H1 (cell line): ENCODE measurements around the gene PRKN.
"Not testable (repeated sequence)": the region's sequence is repeated elsewhere in the genome, so short reads cannot be mapped to it uniquely, and the experiment has no call there.

Source experiments
- ASH2L ChIP-seq: fragments of 200-600, 300-600 bp; sonication (generic); IDR thresholded peaks from one replicate; pipeline ENCODE4 v1.7.1; 2017; ENCODE audit warnings: low read length
- EP300 ChIP-seq, 2 experiments: IDR thresholded peaks; 1 replicate in 1 of 2; 2 replicates in 1 of 2; pipeline ENCODE4 v1.6.1; 2011 to 2012; ENCODE audit warnings: low read depth in 2 of 2, low read length in 2 of 2, mild to moderate bottlenecking in 2 of 2, borderline replicate concordance in 1 of 2, inconsistent platforms in 1 of 2, moderate library complexity in 1 of 2
- EZH2 ChIP-seq: fragments of 200-600 bp; sonication (generic); IDR thresholded peaks from 2 replicates; pipeline ENCODE4 v1.7.1; 2012; ENCODE audit warnings: low read depth, mild to moderate bottlenecking, moderate library complexity, low read length, inconsistent platforms; ENCODE audit not compliant: severe bottlenecking
- POLR2A ChIP-seq, 2 experiments: IDR thresholded peaks; 1 replicate in 1 of 2; 2 replicates in 1 of 2; pipeline ENCODE4 v1.6.1; 2011; ENCODE audit warnings: low read depth in 2 of 2, low read length in 2 of 2, mild to moderate bottlenecking in 2 of 2; ENCODE audit errors: control extremely low read depth in 1 of 2
- RAD21 ChIP-seq, 2 experiments: IDR thresholded peaks in 1 of 2; conservative IDR thresholded peaks in 1 of 2; 2 replicates each; pipeline ENCODE4 v1.6.1; 2011; ENCODE audit warnings: low read depth in 2 of 2, low read length in 2 of 2, improper control_type of control experiment in 1 of 2, inconsistent platforms in 1 of 2, mild to moderate bottlenecking in 1 of 2, moderate library complexity in 1 of 2
- SIRT6 ChIP-seq: IDR thresholded peaks from one replicate; pipeline ENCODE4 v1.7.1; 2012; ENCODE audit warnings: low read length, inconsistent platforms
- SRF ChIP-seq: IDR thresholded peaks from 2 replicates; pipeline ENCODE4 v1.6.1; 2011; ENCODE audit warnings: mild to moderate bottlenecking, low read depth, low read length, moderate library complexity
- SUZ12 ChIP-seq: fragments of 200-600 bp; sonication (generic); IDR thresholded peaks from 2 replicates; pipeline ENCODE4 v1.6.1; 2012; ENCODE audit warnings: mild to moderate bottlenecking, inconsistent platforms, low read length, moderate library complexity, mixed read lengths
- TF ChIP-seq, protein P1 (sequence below): IDR thresholded peaks from 2 replicates; pipeline ENCODE4 v1.6.1; 2012; ENCODE audit warnings: inconsistent platforms
- TF ChIP-seq, protein P2 (sequence below), 3 experiments: IDR thresholded peaks; 1 replicate in 2 of 3; 2 replicates in 1 of 3; pipeline versions ENCODE4 v1.5.1 to v1.6.1; 2011; ENCODE audit warnings: low read length in 3 of 3, mild to moderate bottlenecking in 3 of 3, inconsistent platforms in 2 of 3, low read depth in 1 of 3, moderate library complexity in 1 of 3; ENCODE audit not compliant: insufficient read depth in 1 of 3; ENCODE audit errors: control extremely low read depth in 1 of 3

DNA sequence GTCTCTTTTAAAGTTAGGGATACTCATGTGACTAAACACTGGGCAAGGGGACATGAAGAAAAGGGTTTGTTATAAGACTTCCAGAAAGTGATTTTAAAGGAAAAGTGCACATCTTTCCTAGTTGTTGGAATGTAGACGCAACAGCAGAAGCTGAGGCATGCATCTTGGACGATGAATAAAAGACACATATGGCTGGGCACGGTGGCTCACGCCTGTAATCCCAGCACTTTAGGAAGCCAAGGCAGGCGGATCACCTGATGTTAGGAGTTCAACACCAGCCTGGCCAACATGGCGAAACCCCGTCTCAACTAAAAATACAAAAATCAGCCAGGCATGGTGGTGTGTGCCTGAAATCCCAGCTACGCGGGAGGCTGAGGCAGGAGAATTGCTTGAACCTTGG lies 905.4 kb downstream of the PRKN start:
- TF ChIP-seq POLR2A (IDR thresholded peaks at IDR 0.05; ENCODE audit: control extremely low read depth in 1 of 2, low read depth in 2 of 2, low read length in 2 of 2); SUZ12; RAD21 (IDR thresholded peaks at IDR 0.05 in 1 of 2, conservative IDR thresholded peaks at IDR 0.05 in 1 of 2; ENCODE audit: low read depth in 2 of 2, low read length in 2 of 2); ASH2L; SIRT6; EZH2; EP300 (IDR thresholded peaks at IDR 0.05; ENCODE audit: borderline replicate concordance in 1 of 2, low read depth in 2 of 2, low read length in 2 of 2); SRF: not testable (repeated sequence)
- TF ChIP-seq, protein P1, sequence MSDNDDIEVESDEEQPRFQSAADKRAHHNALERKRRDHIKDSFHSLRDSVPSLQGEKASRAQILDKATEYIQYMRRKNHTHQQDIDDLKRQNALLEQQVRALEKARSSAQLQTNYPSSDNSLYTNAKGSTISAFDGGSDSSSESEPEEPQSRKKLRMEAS = not testable (repeated sequence)
- TF ChIP-seq, protein P2, sequence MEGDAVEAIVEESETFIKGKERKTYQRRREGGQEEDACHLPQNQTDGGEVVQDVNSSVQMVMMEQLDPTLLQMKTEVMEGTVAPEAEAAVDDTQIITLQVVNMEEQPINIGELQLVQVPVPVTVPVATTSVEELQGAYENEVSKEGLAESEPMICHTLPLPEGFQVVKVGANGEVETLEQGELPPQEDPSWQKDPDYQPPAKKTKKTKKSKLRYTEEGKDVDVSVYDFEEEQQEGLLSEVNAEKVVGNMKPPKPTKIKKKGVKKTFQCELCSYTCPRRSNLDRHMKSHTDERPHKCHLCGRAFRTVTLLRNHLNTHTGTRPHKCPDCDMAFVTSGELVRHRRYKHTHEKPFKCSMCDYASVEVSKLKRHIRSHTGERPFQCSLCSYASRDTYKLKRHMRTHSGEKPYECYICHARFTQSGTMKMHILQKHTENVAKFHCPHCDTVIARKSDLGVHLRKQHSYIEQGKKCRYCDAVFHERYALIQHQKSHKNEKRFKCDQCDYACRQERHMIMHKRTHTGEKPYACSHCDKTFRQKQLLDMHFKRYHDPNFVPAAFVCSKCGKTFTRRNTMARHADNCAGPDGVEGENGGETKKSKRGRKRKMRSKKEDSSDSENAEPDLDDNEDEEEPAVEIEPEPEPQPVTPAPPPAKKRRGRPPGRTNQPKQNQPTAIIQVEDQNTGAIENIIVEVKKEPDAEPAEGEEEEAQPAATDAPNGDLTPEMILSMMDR (IDR thresholded peaks at IDR 0.05; ENCODE audit: control extremely low read depth in 1 of 3, insufficient read depth in 1 of 3, low read depth in 1 of 3, low read length in 3 of 3) = not testable (repeated sequence)
